ENCODE data around the gene RXRA. TPM values are rescaled to one million over a fixed set of nuclear protein-coding genes. Genes with fewer than 3 reads are reported as not detected.

Gene RXRA
- total and polyA plus RNA-seq, 2 donors (not counting 3 experiments of a cell fraction or from before 2014, with no cell fraction given), result 15.4 to 37.4 TPM

DNA sequence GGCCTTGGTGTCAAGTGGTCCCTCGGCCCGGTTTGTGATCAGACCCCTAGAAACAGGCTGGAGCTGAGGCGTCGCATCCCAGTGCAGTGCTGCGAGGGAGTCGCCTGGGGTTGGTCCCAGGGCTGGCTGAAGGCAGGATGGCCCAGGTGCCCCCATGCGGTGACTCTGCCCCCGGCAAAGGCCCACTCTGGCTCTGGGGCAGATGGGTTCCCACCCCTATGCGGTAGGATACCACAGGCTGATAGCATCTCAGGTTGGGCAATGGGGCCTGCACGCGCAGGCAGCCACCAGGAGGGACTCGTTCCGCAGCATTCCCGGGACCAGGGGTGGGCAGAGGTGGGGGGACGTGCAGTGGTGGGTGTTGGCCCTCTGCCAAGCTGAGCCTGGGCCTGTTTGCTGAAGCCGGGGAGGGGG is 86.0 kb downstream of the RXRA start:
- H3K9me3 ChIP-seq (replicated peaks; ENCODE audit: control insufficient read depth, insufficient read depth, low read length), result no peaks in the 10 kb centered on the region
- no peak overlapping the region for H3K27ac ChIP-seq (ENCODE audit: insufficient read depth, low read depth, low read length)
- FAIRE-seq, result no peak
- TF ChIP-seq MAX (IDR thresholded peaks at IDR 0.05; ENCODE audit: insufficient read depth, insufficient read length), result no peak
- TF ChIP-seq EZH2 (IDR thresholded peaks at IDR 0.05; ENCODE audit: borderline replicate concordance, low read depth, low read length, severe bottlenecking), result no peak
- no peak for TF ChIP-seq MYC (IDR thresholded peaks at IDR 0.05; ENCODE audit: low read depth, low read length)
- TF ChIP-seq, protein P1, sequence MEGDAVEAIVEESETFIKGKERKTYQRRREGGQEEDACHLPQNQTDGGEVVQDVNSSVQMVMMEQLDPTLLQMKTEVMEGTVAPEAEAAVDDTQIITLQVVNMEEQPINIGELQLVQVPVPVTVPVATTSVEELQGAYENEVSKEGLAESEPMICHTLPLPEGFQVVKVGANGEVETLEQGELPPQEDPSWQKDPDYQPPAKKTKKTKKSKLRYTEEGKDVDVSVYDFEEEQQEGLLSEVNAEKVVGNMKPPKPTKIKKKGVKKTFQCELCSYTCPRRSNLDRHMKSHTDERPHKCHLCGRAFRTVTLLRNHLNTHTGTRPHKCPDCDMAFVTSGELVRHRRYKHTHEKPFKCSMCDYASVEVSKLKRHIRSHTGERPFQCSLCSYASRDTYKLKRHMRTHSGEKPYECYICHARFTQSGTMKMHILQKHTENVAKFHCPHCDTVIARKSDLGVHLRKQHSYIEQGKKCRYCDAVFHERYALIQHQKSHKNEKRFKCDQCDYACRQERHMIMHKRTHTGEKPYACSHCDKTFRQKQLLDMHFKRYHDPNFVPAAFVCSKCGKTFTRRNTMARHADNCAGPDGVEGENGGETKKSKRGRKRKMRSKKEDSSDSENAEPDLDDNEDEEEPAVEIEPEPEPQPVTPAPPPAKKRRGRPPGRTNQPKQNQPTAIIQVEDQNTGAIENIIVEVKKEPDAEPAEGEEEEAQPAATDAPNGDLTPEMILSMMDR (IDR thresholded peaks at IDR 0.05; ENCODE audit: extremely low read depth in 1 of 2, insufficient read depth in 1 of 2, low read depth in 1 of 2, low read length in 2 of 2), result no peak
- TF ChIP-seq JUN (IDR thresholded peaks at IDR 0.05; ENCODE audit: borderline replicate concordance, insufficient read depth, insufficient read length, low read depth), result no peak
- no peak for TF ChIP-seq GATA2 (IDR thresholded peaks at IDR 0.05; ENCODE audit: insufficient read depth, insufficient read length, low read depth, low read length)
- TF ChIP-seq POLR2A (IDR thresholded peaks at IDR 0.05; ENCODE audit: low read depth, low read length), result no peak
- TF ChIP-seq FOS (IDR thresholded peaks at IDR 0.05; ENCODE audit: borderline replicate concordance, insufficient read depth, low read length), result no peak
- TF ChIP-seq POLR2AphosphoS5 (IDR thresholded peaks at IDR 0.05; ENCODE audit: insufficient read depth, low read depth, low read length), result no peak
- peaks cover 0 to 3% of the 10 kb centered on the region in 2 experiments for H3K36me3 ChIP-seq (ENCODE audit: control insufficient read depth in 2 of 2, extremely low read depth in 1 of 2, insufficient read depth in 2 of 2, low read length in 2 of 2)
- no TSS peak for BruUV-seq (replicated peaks)
- dilution Hi-C loops (cut with MboI; ENCODE audit: extremely low pct_ligation_motif_present, low sequenced_read_pairs), result no loop called here
- H3K9me1 ChIP-seq (replicated peaks; ENCODE audit: control insufficient read depth, extremely low read depth, insufficient read depth, low read length), result no peaks in the 10 kb centered on the region
- H2AFZ ChIP-seq (ENCODE audit: low read depth, low read length), result no peak overlapping the region
- no peak overlapping the region for H3K4me3 ChIP-seq (replicated peaks in 1 of 3; ENCODE audit: insufficient read depth in 1 of 3, low read depth in 1 of 3, low read length in 3 of 3)
- H3K4me1 ChIP-seq (ENCODE audit: control insufficient read depth, extremely low read depth, insufficient read depth, low read length), result peaks cover 35% of the 10 kb centered on the region
- H3K9ac ChIP-seq (replicated peaks; ENCODE audit: extremely low read depth, insufficient read depth, low read length), result no peak overlapping the region
- peaks cover 3% of the 10 kb centered on the region for H3K79me2 ChIP-seq (ENCODE audit: control insufficient read depth, insufficient read depth, low read length)
- CTCF ChIA-PET, result interaction anchor here (1.1 to 1.6 kb wide), 2 partner anchors 37 to 242 kb away, joined by 3 to 4 read pairs; no protein-coding TSS in a partner anchor
- no peak overlapping the region for H3K4me2 ChIP-seq (ENCODE audit: insufficient read depth, low read length)
- DNase-seq (ENCODE audit: low read depth, low spot score), result no peak
- H3K27me3 ChIP-seq (ENCODE audit: control insufficient read depth in 2 of 2, insufficient read depth in 2 of 2, low read length in 2 of 2), result no peaks in the 10 kb centered on the region
- no peaks in the 10 kb centered on the region for H4K20me1 ChIP-seq (replicated peaks; ENCODE audit: control insufficient read depth, extremely low read depth, insufficient read depth, low read length)
- intact Hi-C loops (cut with micrococcal nuclease), result loop anchor here (5.0 kb wide), 1 partner anchor 35 kb away; no protein-coding TSS in a partner anchor
- POLR2A ChIA-PET, result no interaction called here

Data from endothelial cell of umbilical vein (primary cell).